ENCODE measurements around the gene ARRB1. TPM values are rescaled to one million over a fixed set of nuclear protein-coding genes. Genes with fewer than 3 reads are reported as not detected.

The ARRB1 gene
- total RNA-seq, 3 donors from 2014 or later: 31.2 to 64.0 (median 42.3) TPM

DNA sequence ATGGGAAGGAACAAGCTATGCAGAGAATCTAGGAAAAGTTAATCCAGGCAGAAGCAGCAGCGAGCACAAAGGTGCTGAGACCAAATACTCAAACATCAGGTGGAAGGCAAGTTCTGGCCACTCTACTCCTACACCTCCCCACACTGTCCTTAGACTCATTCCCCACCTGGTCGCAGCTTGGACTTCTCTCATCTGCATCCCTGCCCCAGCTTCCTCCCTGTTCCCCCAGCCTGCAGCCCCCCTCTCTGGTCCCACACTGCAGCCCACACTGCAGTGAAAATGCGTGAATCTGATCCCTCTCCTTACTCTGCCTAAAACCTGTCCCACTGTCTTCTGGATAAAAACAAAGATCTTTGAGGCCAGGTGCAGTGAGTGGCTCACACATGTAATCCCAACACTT, 101.8 kb downstream of the ARRB1 start:
- DNase-seq (ENCODE audit: low spot score in 2 of 2): peak in 1 of 2 donors; percentile 24
- intact Hi-C loops (cut with DNase I; ENCODE audit: low total_unique reads): loop anchor here (10.0 kb wide), 1 partner anchor 105 kb away; no protein-coding TSS in a partner anchor
- no peak overlapping the region for H3K4me3 ChIP-seq
- H3K27ac ChIP-seq: no peak overlapping the region
- H3K4me1 ChIP-seq: no peaks in the 10 kb centered on the region
- no peaks in the 10 kb centered on the region for H3K27me3 ChIP-seq
- H3K9me3 ChIP-seq: no peaks in the 10 kb centered on the region
- TF ChIP-seq, protein P1, sequence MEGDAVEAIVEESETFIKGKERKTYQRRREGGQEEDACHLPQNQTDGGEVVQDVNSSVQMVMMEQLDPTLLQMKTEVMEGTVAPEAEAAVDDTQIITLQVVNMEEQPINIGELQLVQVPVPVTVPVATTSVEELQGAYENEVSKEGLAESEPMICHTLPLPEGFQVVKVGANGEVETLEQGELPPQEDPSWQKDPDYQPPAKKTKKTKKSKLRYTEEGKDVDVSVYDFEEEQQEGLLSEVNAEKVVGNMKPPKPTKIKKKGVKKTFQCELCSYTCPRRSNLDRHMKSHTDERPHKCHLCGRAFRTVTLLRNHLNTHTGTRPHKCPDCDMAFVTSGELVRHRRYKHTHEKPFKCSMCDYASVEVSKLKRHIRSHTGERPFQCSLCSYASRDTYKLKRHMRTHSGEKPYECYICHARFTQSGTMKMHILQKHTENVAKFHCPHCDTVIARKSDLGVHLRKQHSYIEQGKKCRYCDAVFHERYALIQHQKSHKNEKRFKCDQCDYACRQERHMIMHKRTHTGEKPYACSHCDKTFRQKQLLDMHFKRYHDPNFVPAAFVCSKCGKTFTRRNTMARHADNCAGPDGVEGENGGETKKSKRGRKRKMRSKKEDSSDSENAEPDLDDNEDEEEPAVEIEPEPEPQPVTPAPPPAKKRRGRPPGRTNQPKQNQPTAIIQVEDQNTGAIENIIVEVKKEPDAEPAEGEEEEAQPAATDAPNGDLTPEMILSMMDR (IDR thresholded peaks at IDR 0.05): no peak
- no peak for TF ChIP-seq POLR2AphosphoS5 (IDR thresholded peaks at IDR 0.05)
- TF ChIP-seq POLR2A (IDR thresholded peaks at IDR 0.05): no peak
- H3K36me3 ChIP-seq: no peaks in the 10 kb centered on the region

DNA sequence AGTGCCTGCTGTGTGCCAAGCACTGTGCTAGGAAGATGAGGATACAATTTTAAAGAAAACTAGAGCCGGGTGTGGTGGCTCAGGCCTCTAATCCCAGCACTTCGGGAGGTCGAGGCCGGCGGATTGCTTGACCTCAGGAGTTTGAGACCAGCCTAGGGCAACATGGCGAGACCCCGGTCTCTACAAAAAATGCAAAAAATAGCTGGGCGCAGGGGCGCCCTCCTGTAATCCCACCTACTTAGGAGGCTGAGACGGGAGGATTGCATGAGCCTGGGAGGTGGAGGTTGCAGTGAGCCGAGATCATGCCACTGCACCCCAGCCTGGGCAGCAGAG, 102.6 kb downstream of the ARRB1 start:
- intact Hi-C loops (cut with DNase I; ENCODE audit: low total_unique reads): loop anchor here (10.0 kb wide), 1 partner anchor 104 kb away; no protein-coding TSS in a partner anchor
- Histone ChIP-seq H3K36me3 (no peaks in the 10 kb centered on the region), H3K9me3 (no peaks in the 10 kb centered on the region), H3K4me1 (no peaks in the 10 kb centered on the region), H3K4me3 (no peak overlapping the region), H3K27ac (no peak overlapping the region), H3K27me3 (no peaks in the 10 kb centered on the region)
- DNase-seq (ENCODE audit: low spot score in 2 of 2): no peak
- no peak for TF ChIP-seq POLR2A (IDR thresholded peaks at IDR 0.05)
- TF ChIP-seq, protein P1 (IDR thresholded peaks at IDR 0.05): no peak
- no peak for TF ChIP-seq POLR2AphosphoS5 (IDR thresholded peaks at IDR 0.05)

DNA sequence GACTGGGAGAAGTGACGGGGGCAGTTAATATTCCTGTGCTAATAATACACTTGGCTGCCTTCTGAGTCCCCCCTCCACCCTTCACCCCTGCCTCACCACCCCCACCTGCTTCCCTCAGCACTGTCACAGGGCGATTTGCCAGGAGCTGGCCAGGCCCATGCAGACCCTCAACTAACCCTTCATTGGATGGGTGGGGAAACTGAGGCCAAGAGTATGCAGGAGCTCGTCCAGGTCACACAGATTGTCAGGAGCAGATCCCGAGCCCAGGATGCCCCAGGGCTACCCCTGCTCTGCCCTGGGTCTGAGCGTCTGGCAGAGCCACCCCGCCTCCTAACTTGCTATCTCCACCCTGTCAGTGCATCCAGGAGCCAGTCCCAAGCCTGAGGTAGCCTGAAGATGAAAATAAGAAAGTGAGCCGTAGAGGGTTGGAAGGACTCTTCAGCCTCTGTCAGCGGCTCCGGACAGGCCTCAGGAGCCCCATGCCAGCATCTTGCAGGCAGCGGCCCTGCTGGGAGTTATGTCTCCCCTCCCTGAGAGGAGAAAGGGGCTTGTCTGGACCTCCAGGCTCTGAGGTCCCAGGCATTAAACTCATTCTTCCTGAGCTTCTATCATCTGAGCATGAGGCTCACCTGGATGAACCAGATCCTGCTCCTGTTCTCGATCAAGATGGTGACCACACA, 104.7 kb downstream of the ARRB1 start:
- no peak overlapping the region for H3K27ac ChIP-seq
- H3K27me3 ChIP-seq: peaks cover 0 to 12% of the 10 kb centered on the region in 2 donors
- intact Hi-C loops (cut with DNase I; ENCODE audit: low total_unique reads): loop anchor here (10.0 kb wide), 1 partner anchor 102 kb away; no protein-coding TSS in a partner anchor
- TF ChIP-seq, protein P1 (IDR thresholded peaks at IDR 0.05): no peak
- TF ChIP-seq POLR2A (IDR thresholded peaks at IDR 0.05): no peak
- TF ChIP-seq POLR2AphosphoS5 (IDR thresholded peaks at IDR 0.05): no peak
- H3K4me3 ChIP-seq: no peak overlapping the region
- no peaks in the 10 kb centered on the region for H3K4me1 ChIP-seq
- peak in 1 of 2 donors; percentile 25 for DNase-seq (ENCODE audit: low spot score in 2 of 2)
- H3K9me3 ChIP-seq: no peaks in the 10 kb centered on the region
- H3K36me3 ChIP-seq: no peaks in the 10 kb centered on the region

DNA sequence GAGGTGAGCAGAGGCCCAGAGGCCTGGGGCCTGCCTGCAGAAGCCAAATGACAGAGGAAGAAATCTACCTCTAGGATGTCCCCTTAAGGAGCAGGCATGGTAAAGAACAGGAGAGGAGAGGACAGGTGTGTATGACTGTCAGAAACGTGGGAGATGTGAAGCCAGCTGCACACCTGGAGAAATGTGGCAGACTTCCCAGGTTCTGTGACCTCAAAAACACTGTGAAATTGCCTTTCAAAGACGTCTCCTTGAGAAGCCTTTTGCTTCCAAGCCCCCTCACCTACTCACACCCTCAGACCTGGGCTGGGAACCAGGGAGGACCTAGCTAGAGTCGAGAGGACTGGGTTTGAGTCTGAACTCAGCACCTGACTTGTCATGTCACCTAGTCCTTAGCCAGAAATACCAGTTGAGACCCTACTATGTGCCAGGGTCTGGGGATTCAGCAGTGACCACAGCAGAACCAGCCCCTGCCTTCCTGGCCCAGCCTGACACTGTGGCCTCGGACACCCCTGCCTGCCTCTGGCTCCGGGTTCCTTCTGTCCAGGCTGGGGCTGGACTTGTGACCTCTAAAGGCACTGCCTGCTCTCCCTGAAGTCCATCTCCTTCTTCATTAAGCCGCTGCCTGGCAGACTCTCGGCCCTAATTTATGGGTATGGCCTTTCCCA, 105.3 kb downstream of the ARRB1 start:
- Histone ChIP-seq H3K36me3 (no peaks in the 10 kb centered on the region), H3K27me3 (peaks cover 0 to 12% of the 10 kb centered on the region in 2 donors), H3K9me3 (no peaks in the 10 kb centered on the region), H3K4me1 (no peaks in the 10 kb centered on the region), H3K4me3 (no peak overlapping the region), H3K27ac (no peak overlapping the region)
- TF ChIP-seq, protein P1 (IDR thresholded peaks at IDR 0.05): no peak
- TF ChIP-seq POLR2AphosphoS5 (IDR thresholded peaks at IDR 0.05) (no peak), POLR2A (IDR thresholded peaks at IDR 0.05) (no peak)
- DNase-seq (ENCODE audit: low spot score in 2 of 2): peak in 1 of 2 donors; percentile 22
- intact Hi-C loops (cut with DNase I; ENCODE audit: low total_unique reads): loop anchor here (10.0 kb wide), 1 partner anchor 101 kb away; no protein-coding TSS in a partner anchor
